ENCODE results near the gene RASL10A.

RASL10A gene

DNA sequence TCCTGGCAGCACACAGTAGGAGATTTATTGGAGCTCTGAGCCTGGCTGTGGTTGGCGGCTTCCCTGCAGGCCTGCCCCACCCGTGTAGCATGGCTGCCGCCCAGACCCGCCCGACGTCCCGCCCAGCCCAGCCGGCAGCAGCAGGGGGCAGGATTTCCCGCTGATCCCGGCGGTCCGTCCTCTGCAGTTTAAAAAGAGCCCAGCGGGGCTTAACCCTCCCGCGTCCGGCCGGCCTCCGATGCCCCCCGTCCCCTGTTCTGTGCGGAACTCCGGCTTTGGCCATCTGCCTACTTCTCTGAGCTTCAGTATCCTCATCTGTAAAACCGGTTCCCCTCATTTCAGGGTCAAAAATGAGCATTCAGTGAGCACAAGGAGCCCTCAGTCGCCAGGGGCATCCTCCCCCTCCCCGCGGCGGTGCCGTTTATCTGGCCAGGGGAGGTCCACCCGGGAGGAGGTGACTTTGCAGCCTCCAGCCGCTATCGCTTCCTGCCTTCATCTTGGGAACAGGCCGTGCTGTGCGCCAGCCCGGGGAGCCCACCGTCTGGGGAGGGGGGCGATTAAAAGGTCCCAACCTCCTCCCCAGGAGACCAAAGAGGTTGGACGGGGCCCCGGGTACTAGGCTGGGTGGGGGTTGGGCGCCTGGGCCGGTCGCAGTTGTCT lies 9.2 kb downstream of the RASL10A start, which contains the start of gene GAS2L1:
TSS of gene GAS2L1 (plus strand) at position 476 of the 660 bp plus-strand sequence. CDS start 1,456 bp downstream, outside the sequence.
- peak; percentile 77 for DNase-seq (ENCODE audit: low spot score)

DNA sequence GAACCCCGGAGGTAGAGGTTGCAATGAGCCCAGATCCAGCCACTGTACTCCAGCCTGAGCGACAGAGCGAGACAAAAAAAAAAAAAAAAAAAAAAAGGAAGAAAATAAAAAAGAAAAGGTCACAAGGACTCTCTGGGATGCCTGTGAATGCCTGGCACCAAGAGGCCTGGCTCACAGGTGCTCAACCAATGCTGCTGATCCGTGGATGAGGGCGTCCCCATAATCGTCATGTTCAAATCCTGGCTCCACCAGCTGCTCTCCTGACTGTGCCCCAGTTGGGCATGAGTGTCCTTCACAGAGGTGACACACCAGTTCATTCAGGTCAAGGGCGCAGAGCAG lies 9.7 kb downstream of the RASL10A start:
- DNase-seq (ENCODE audit: low spot score): no peak

DNA sequence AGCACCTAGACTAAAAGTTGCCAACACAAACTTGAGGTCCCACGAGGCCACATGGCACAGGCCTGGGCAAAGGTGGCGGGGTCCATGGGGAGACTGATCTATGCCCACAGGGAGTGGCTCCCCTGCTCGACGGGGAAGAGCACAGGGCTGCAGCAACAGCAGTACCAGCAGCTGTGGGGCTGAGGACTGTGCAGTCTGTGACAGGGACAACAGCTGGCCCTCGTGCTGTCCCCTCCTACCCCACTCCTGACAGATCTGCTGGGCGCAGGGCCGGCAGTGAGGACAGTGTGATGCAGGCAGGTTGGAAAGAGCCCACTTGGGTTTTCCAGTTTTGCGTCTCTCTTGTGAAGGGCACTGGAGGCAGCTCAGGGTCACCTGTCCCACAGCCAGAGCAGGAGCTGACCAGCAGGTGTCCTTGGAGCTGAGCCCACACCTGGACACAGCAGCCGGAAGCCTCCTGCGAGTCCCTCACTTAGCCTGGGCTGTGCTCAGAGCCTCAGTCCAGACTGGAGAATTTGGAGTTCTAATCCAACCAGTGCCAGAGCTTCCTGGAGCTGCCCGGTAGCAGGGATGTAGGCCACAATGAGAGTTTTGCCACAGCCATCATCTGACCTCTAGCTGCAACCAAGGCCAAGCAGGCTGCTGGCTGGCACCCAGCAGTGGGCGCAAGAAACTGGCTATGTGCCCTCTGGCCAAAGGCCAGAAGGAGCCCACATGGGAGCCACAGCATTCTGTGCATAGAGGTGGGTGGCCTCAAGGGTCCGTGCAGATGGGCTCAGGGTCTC lies 12.6 kb downstream of the RASL10A start:
- no peak for DNase-seq (ENCODE audit: low spot score)

- no peak for DNase-seq (ENCODE audit: low spot score)
Measured at GRCh38 chr22:29302402-29302680, 13.2 kb downstream of the RASL10A start.

GRCh38 chr22:29301716-29302401 lies 13.6 kb downstream of the RASL10A start:
- DNase-seq (ENCODE audit: low spot score): no peak

GRCh38 chr22:29300807-29301601 lies 14.5 kb downstream of the RASL10A start:
- no peak for DNase-seq (ENCODE audit: low spot score)

DNA sequence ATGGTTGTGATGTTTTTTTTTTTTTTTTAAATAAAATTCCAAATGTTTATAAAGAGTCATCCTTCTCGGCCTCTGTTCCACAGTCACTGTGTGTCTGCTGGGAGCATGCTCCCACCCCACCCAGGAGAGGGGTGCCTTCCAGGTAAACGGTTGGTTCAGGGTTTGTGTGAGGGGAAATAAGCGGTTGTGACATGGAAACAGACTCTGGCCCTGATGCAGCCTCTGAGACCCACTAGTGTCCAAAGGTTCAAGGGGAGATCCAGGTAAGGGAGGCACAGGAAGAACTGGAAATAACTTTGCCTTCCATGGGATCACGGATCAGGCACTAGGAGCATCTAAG lies 15.1 kb downstream of the RASL10A start:
- no peak for DNase-seq (ENCODE audit: low spot score)

- DNase-seq (ENCODE audit: low spot score): no peak
Measured at GRCh38 chr22:29299136-29299900, 16.2 kb downstream of the RASL10A start.

GRCh38 chr22:29298641-29299040 lies 16.9 kb downstream of the RASL10A start:
- no peak for DNase-seq (ENCODE audit: low spot score)

DNA sequence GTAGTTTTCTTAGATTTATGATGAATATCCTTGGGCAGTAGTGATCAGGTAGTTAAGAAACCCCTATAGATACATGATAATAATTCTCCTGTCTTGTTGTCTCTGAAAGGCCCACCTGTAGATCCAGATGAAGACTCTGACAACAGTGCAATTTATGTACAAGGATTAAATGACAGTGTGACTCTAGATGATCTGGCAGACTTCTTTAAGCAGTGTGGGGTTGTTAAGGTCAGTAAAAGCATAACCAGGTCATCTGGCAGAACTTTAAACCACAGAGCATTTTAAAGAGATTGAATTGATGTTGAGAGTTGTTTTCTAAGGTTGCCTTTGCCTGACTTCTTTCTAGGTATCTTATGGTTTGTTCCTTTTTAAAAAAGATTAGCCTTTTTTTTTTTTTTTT lies 23.1 kb downstream of the RASL10A start:
- DNase-seq (ENCODE audit: low spot score): no peak

GRCh38 chr22:29291215-29291614 lies 24.3 kb downstream of the RASL10A start:
- DNase-seq (ENCODE audit: low spot score): no peak

- DNase-seq (ENCODE audit: low spot score): no peak
Measured at GRCh38 chr22:29290061-29290460, 25.4 kb downstream of the RASL10A start.

DNA sequence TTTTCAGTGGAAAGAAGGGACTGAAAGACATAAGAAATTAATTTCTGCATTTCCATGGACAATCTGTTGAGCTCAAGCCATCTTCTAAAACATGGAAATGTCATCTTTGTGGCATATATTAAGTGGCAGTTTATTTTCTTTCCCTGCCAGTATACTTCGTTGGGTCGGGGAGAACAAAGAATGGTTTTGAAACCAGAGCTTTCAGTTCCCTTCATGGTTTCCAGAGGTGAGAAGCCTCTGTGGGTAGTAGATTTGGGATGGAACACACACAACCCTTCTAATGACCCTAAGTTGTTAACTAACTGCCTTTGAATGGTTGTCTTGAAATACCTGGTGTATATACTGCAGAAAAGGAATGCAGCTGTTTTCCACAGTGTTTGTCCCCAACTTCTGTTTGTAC lies 26.7 kb downstream of the RASL10A start:
- DNase-seq (ENCODE audit: low spot score): no peak

DNA sequence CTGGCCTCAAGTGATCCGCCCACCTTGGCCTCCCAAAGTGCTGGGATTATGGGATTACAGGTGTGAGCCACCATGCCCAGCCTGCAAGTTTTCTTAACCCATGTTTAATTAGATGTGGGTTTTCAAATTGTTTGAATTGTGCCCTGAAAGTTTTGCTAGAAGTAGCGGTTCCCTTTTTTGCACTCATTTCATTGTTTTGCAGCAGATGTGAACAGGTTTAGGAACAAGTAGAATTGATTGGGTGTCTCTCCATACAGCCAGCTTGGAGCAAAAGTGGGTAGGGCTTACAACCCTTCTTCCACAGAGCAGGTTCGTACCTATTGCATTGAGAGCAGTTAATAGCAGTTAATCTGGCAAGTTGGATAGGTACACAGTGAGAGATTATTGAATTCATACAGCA lies 31.3 kb downstream of the RASL10A start:
- DNase-seq (ENCODE audit: low spot score): no peak

GRCh38 chr22:29277927-29278326 lies 37.6 kb downstream of the RASL10A start:
- DNase-seq (ENCODE audit: low spot score): no peak

GRCh38 chr22:29275819-29276565 lies 39.5 kb downstream of the RASL10A start:
- no peak for DNase-seq (ENCODE audit: low spot score)

DNA sequence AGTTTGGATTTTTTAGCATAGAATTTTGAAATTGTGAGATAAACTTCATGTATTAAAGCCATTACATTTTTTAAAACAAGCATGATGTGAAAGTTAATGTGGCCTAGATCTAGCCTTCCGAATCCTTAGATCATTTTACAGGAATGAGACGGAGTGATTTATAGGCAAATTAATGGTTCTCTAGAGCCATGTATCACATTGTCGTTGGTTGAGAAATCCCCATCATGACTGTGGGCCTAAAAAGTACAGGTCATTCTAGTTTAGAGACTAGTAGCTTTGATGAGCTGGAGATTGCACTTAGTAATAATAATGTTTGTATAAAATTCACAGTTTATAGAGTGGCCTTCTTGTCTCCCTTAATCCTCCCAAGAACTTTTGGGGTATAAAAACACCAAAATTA lies 40.3 kb downstream of the RASL10A start:
- DNase-seq (ENCODE audit: low spot score): no peak

DNA sequence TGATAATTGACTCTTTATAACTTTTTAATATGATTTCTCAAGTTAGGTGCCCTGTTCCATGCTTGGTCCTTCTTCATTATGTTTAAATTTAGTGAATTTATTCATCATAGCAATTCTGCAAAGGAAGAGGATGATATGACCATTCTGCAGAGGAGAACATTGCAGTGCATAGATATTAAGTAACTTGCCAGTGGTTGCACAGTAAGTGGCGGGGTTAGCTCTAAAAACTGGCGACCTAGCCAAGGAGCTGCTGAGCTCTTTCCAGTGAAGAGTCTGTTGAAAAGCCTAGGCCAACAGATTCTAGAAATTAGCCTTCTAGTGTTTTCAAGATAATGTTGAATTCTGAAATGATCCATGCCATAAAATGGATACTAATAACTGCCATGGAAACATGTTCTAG lies 42.9 kb downstream of the RASL10A start:
- DNase-seq (ENCODE audit: low spot score): no peak

- DNase-seq (ENCODE audit: low spot score): peak; percentile 52
Measured at GRCh38 chr22:29270475-29271271, 44.8 kb downstream of the RASL10A start.

GRCh38 chr22:29269731-29270474 lies 45.6 kb downstream of the RASL10A start:
- peak; percentile 12 for DNase-seq (ENCODE audit: low spot score)
